Measurements from ENCODE around the gene PPP6R1.

- TF ChIP-seq CTCF (IDR thresholded peaks at IDR 0.05 in 2 of 3, conservative IDR thresholded peaks at IDR 0.05 in 1 of 3; ENCODE audit: borderline replicate concordance in 1 of 3, insufficient read depth in 1 of 3, low read depth in 2 of 3, low read length in 2 of 3) (no peak), POLR2AphosphoS5 (IDR thresholded peaks at IDR 0.05; ENCODE audit: low read depth, low read length) (no peak), ELF1 (IDR thresholded peaks at IDR 0.05; ENCODE audit: borderline replicate concordance, low read depth) (no peak), FOSL1 (IDR thresholded peaks at IDR 0.05; ENCODE audit: low read depth) (no peak), EZH2 (IDR thresholded peaks at IDR 0.05) (no peak), RAD21 (IDR thresholded peaks at IDR 0.05; ENCODE audit: low read depth) (no peak), POLR2A (IDR thresholded peaks at IDR 0.05; ENCODE audit: borderline replicate concordance, extremely low read depth, insufficient read depth, insufficient read length) (no peak), TCF7L2 (IDR thresholded peaks at IDR 0.05; ENCODE audit: borderline replicate concordance, extremely low read depth, insufficient read depth, insufficient read length) (no peak), CEBPB (IDR thresholded peaks at IDR 0.05; ENCODE audit: low read depth) (no peak), ZFX (IDR thresholded peaks at IDR 0.05) (no peak), SP1 (IDR thresholded peaks at IDR 0.05; ENCODE audit: low read depth) (no peak), EZH2phosphoT487 (IDR thresholded peaks at IDR 0.05; ENCODE audit: borderline replicate concordance) (no peak), REST (IDR thresholded peaks at IDR 0.05; ENCODE audit: low read depth) (no peak), YY1 (IDR thresholded peaks at IDR 0.05; ENCODE audit: extremely low read depth, insufficient replicate concordance, low read depth, low read length) (no peak)
These were observed 5.7 kb upstream of the PPP6R1 start for GRCh38 chr19:55264531-55264930.
